ENCODE data around the gene SLC6A3.
"Not testable (repeated sequence)": the region's sequence is repeated elsewhere in the genome, so short reads cannot be mapped to it uniquely, and the experiment has no call there.

The SLC6A3 gene

GRCh38 chr5:1440098-1440493 is 5.1 kb downstream of the SLC6A3 start:
- DNase-seq (ENCODE audit: low spot score), result no peak

- DNase-seq (ENCODE audit: low spot score), result no peak
Observed at GRCh38 chr5:1439388-1440097, 5.7 kb downstream of the SLC6A3 start.

GRCh38 chr5:1438871-1439270 is 6.4 kb downstream of the SLC6A3 start:
- DNase-seq (ENCODE audit: low spot score), result no peak

GRCh38 chr5:1437876-1438559 is 7.2 kb downstream of the SLC6A3 start:
- no peak for DNase-seq (ENCODE audit: low spot score)

- DNase-seq (ENCODE audit: low spot score), result no peak
Observed at GRCh38 chr5:1437226-1437829, 7.9 kb downstream of the SLC6A3 start.

- DNase-seq (ENCODE audit: low spot score), result no peak
Observed at GRCh38 chr5:1436681-1437080, 8.6 kb downstream of the SLC6A3 start.

GRCh38 chr5:1436036-1436435 is 9.2 kb downstream of the SLC6A3 start:
- DNase-seq (ENCODE audit: low spot score), result no peak

- no peak for DNase-seq (ENCODE audit: low spot score)
Observed at GRCh38 chr5:1435369-1435768, 9.9 kb downstream of the SLC6A3 start.

GRCh38 chr5:1432296-1432695 is 12.9 kb downstream of the SLC6A3 start:
- no peak for DNase-seq (ENCODE audit: low spot score)

GRCh38 chr5:1431896-1432295 is 13.3 kb downstream of the SLC6A3 start:
- DNase-seq (ENCODE audit: low spot score), result no peak

GRCh38 chr5:1431021-1431811 is 14.0 kb downstream of the SLC6A3 start:
- DNase-seq (ENCODE audit: low spot score), result no peak

GRCh38 chr5:1430121-1430795 is 15.0 kb downstream of the SLC6A3 start:
- DNase-seq (ENCODE audit: low spot score), result no peak

GRCh38 chr5:1429496-1429895 is 15.7 kb downstream of the SLC6A3 start:
- no peak for DNase-seq (ENCODE audit: low spot score)

- no peak for DNase-seq (ENCODE audit: low spot score)
Observed at GRCh38 chr5:1429066-1429465, 16.2 kb downstream of the SLC6A3 start.

- no peak for DNase-seq (ENCODE audit: low spot score)
Observed at GRCh38 chr5:1428107-1428506, 17.1 kb downstream of the SLC6A3 start.

- no peak for DNase-seq (ENCODE audit: low spot score)
Observed at GRCh38 chr5:1424716-1425115, 20.5 kb downstream of the SLC6A3 start.

- DNase-seq (ENCODE audit: low spot score), result no peak
Observed at GRCh38 chr5:1423901-1424603, 21.2 kb downstream of the SLC6A3 start.

GRCh38 chr5:1422522-1422921 is 22.7 kb downstream of the SLC6A3 start:
- DNase-seq (ENCODE audit: low spot score), result not testable (repeated sequence)

GRCh38 chr5:1421521-1422341 is 23.5 kb downstream of the SLC6A3 start:
- no peak for DNase-seq (ENCODE audit: low spot score)
